HepG2 (cell line): ENCODE data around the gene DHRS1. TPM values are rescaled to one million over a fixed set of nuclear protein-coding genes. Genes with fewer than 3 reads are reported as not detected.

ENCODE experiments used
- GABPB1 ChIP-seq: IDR thresholded peaks from 2 replicates; pipeline ENCODE4 v1.6.1; 2016; ENCODE audit warnings: mild to moderate bottlenecking, missing genetic modification reagents, moderate library complexity, missing compliant biosample characterization
- GATAD2A ChIP-seq: IDR thresholded peaks from 2 replicates; pipeline ENCODE4 v1.6.1; 2016
- HNF4A ChIP-seq: sonication (generic); formaldehyde crosslinking; IDR thresholded peaks from 2 replicates; pipeline ENCODE4 v1.4.0; 2020; ENCODE audit warnings: missing genetic modification reagents
- LCORL ChIP-seq, 2 experiments: fragments of 450-650 bp in 1 of 2; sonication (generic) in 1 of 2; formaldehyde crosslinking in 1 of 2; IDR thresholded peaks; 2 replicates each; pipeline versions ENCODE4 v1.5.0 to v1.6.1; 2017 to 2020; ENCODE audit warnings: antibody characterized with exemption in 1 of 2, missing genetic modification reagents in 1 of 2
- MAZ ChIP-seq, 2 experiments: sonication (generic) in 1 of 2; formaldehyde crosslinking in 1 of 2; IDR thresholded peaks; 2 replicates each; pipeline versions ENCODE4 v1.5.0 to v1.6.1; 2012 to 2020; ENCODE audit warnings: low read depth in 2 of 2, mild to moderate bottlenecking in 2 of 2, borderline replicate concordance in 1 of 2, improper control_type of control experiment in 1 of 2, low read length in 1 of 2, missing genetic modification reagents in 1 of 2, moderate library complexity in 1 of 2
- MTA1 ChIP-seq: sonication (generic); formaldehyde crosslinking; IDR thresholded peaks from 2 replicates; pipeline ENCODE4 v1.4.0; 2020; ENCODE audit warnings: missing genetic modification reagents, mild to moderate bottlenecking, borderline replicate concordance
- NFIB ChIP-seq: sonication (generic); formaldehyde crosslinking; IDR thresholded peaks from 2 replicates; pipeline ENCODE4 v1.9.0; 2021; ENCODE audit warnings: missing genetic modification reagents, mild to moderate bottlenecking, borderline replicate concordance
- PLSCR1 ChIP-seq: sonication (generic); formaldehyde crosslinking; IDR thresholded peaks from 2 replicates; pipeline ENCODE4 v1.5.0; 2020; ENCODE audit warnings: missing genetic modification reagents, mild to moderate bottlenecking, borderline replicate concordance
- RAD21 ChIP-seq: fragments of 450-650 bp; formaldehyde crosslinking; IDR thresholded peaks from 2 replicates; pipeline ENCODE4 v1.5.0; 2020; ENCODE audit warnings: mild to moderate bottlenecking
- REPIN1 ChIP-seq: sonication (generic); formaldehyde crosslinking; IDR thresholded peaks from 2 replicates; pipeline ENCODE4 v1.8.0; 2022; ENCODE audit warnings: missing genetic modification reagents, low read depth, mild to moderate bottlenecking, borderline replicate concordance
- RERE ChIP-seq: IDR thresholded peaks from 2 replicates; pipeline ENCODE4 v1.6.1; 2016; ENCODE audit warnings: low read depth, missing genetic modification reagents, missing compliant biosample characterization
- RXRA ChIP-seq: sonication (generic); formaldehyde crosslinking; IDR thresholded peaks from 2 replicates; pipeline ENCODE4 v1.5.1; 2020; ENCODE audit warnings: missing genetic modification reagents
- SKIL ChIP-seq: sonication (generic); formaldehyde crosslinking; IDR thresholded peaks from 2 replicates; pipeline ENCODE4 v1.8.0; 2022; ENCODE audit warnings: missing genetic modification reagents, mild to moderate bottlenecking, moderate library complexity, borderline replicate concordance
- SMAD1 ChIP-seq: sonication (generic); formaldehyde crosslinking; IDR thresholded peaks from 2 replicates; pipeline ENCODE4 v1.4.0; 2020; ENCODE audit warnings: missing genetic modification reagents, low read depth, mild to moderate bottlenecking, borderline replicate concordance
- THRA ChIP-seq: sonication (generic); formaldehyde crosslinking; IDR thresholded peaks from 2 replicates; pipeline ENCODE4 v1.4.0; 2020; ENCODE audit warnings: missing genetic modification reagents, borderline replicate concordance
- U2AF1 ChIP-seq: fragments of 200-400 bp; formaldehyde crosslinking; optimal IDR thresholded peaks from 2 replicates; pipeline ENCODE3; 2017; ENCODE audit warnings: mild to moderate bottlenecking, low read depth, low read length
- polyA plus RNA-seq, 8 experiments: library from polyadenylated mRNA; depleted of rRNA in 3 of 8; stranded (reverse) in 7 of 8; unstranded in 1 of 8; fragments of >200 nt; fragmentation: Illumina TruSeq in 4 of 8; extraction: Trizol in 4 of 8; gene quantifications; 2 replicates each; pipeline versions ENCODE4 v1.2.1 to v1.2.3, GENCODE V29; 2011 to 2016; ENCODE audit warnings: low read depth in 4 of 8, missing spikeins in 1 of 8, mixed read lengths in 1 of 8; ENCODE audit not compliant: insufficient read depth in 1 of 8
- total RNA-seq, 5 experiments: library from RNA; depleted of rRNA; stranded (reverse); fragments of >200 nt; fragmentation: Illumina TruSeq; extraction: Trizol; gene quantifications; 2 replicates each; pipeline ENCODE4 v1.2.3, GENCODE V29; 2016; ENCODE audit warnings: low read depth in 1 of 5

Gene DHRS1
- total and polyA plus RNA-seq, 2 of the 13 experiments (the other 11 are each of a cell fraction or from before 2014, with no cell fraction given): 49.8 to 60.8 TPM

- TF ChIP-seq LCORL (IDR thresholded peaks at IDR 0.05): no peak
- TF ChIP-seq LCORL (CRISPR knock-in tag; IDR thresholded peaks at IDR 0.05): peak; percentile 82
- TF ChIP-seq REPIN1: peak; percentile 90; the same call in 1 of the 2 replicates
- peak; percentile 97; the same call in 1 of the 2 replicates for TF ChIP-seq MTA1
- TF ChIP-seq GABPB1 (CRISPR knock-in tag): 0 out of 2 replicates have a peak, but pooled peaks have one; percentile 12
- TF ChIP-seq SMAD1 (CRISPR knock-in tag): 0 out of 2 replicates have a peak, but pooled peaks have one; percentile 36
- no peak for TF ChIP-seq SKIL
- TF ChIP-seq PLSCR1: no peak
- no peak for TF ChIP-seq U2AF1
- TF ChIP-seq MAZ (IDR thresholded peaks at IDR 0.05; ENCODE audit: borderline replicate concordance, low read depth, low read length): no peak
- TF ChIP-seq MAZ (CRISPR knock-in tag; IDR thresholded peaks at IDR 0.05; ENCODE audit: low read depth): peak; percentile 78
- no peak for TF ChIP-seq RAD21
- TF ChIP-seq HNF4A (CRISPR knock-in tag): peak; percentile 95
- TF ChIP-seq THRA (CRISPR knock-in tag): peak; percentile 58; the same call in 1 of the 2 replicates
- TF ChIP-seq GATAD2A (CRISPR knock-in tag): peak; percentile 58
- peak; percentile 45; the same call in 1 of the 2 replicates for TF ChIP-seq RERE (CRISPR knock-in tag)
- 0 out of 2 replicates have a peak, but pooled peaks have one; percentile 54 for TF ChIP-seq NFIB
- peak; percentile 71 for TF ChIP-seq RXRA (CRISPR knock-in tag)
Measured at GRCh38 chr14:24255931-24256711, 43.5 kb downstream of the DHRS1 start (continued).
